LoVo (cell line): ENCODE data around the gene ACOT7.
A peak's percentile ranks its signal among the peaks of the same experiment; 100 is the strongest.

Source experiments
- DNase-seq: peaks from one replicate; pipeline ENCODE4 v3.0.0-alpha.2; 2016; ENCODE audit warnings: low spot score

The ACOT7 gene

DNA sequence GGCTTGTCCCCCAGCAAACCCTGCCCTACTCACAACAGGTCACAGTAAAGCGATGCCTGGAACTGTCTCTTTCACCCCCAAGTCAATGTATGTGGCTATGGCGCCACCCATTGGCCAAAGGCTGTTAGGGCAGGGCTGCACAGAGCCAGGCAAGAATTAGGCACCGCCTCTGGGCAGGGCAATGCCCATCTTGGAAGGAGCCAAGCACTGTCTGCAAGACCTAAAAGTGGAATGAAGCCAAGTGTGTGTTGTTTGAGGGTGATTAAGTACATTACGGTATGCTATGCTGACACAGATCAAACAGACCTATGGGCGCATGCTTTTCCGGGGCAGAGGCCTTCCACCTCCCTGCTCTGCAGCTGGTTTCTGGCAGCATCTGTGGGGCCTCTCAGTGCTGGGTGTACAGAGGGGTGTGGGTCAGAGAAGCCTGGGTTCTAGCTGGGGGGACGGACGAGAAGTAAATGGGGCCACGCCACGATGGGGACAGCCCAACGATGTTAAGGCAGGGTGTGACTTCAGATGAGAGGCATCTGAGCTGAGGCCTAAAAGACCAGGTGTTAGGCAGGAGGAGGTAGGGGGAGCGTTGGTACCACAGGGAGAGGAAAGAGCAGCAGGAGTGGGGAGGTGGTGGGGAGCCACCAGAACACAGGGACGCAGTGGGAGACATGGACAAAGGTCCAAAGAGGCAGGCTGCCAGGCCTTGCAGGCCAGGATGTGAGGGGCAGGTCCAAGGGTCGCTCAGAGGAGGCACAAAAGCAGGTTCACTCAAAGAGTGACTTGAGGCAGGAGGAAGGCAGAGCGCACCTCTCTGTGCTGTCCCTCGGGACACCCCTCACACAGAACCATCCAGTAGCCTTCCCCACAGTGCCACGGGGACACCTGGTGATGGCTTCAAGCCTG is 49.8 kb downstream of the ACOT7 start:
- peak; percentile 39 for DNase-seq

DNA sequence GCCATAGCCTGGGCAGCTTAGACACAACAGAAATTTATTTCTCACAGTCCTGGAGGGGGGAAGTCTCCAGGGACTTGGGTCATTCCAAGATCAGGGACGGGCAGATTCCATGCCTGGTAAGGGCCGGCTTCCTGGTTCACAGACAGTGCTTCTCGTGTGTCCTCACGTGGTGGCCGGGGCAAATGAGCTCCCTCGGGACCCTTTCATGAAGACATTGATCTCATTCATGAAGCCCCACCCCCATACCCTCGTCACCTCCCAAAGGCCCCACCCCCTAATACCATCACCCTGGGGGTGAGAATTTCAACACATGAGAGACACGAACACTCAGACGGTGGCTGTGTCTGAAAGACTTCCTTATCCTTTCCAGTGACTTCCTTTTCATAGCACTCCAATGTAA is 51.5 kb downstream of the ACOT7 start:
- no peak for DNase-seq

DNA sequence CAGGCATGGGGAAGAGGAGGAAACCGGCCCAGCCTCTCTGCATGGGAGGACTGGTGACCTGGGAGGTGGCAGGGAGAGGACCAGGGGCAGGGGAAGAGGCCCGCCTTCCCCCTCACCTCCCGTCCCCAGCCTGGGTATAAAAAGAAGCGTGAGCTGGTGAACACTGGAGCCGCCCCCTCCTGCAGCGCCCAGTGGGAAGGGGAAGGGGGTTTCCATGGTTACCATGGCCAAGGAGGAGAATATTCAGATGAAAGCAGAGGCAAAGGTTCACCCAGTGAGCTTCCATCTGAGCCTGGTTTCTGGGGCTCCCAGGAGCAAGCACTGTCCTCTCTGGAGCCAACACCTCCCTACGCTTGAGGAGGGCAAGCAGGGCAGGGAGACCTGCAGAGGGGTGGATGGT is 54.9 kb downstream of the ACOT7 start:
- DNase-seq: no peak

DNA sequence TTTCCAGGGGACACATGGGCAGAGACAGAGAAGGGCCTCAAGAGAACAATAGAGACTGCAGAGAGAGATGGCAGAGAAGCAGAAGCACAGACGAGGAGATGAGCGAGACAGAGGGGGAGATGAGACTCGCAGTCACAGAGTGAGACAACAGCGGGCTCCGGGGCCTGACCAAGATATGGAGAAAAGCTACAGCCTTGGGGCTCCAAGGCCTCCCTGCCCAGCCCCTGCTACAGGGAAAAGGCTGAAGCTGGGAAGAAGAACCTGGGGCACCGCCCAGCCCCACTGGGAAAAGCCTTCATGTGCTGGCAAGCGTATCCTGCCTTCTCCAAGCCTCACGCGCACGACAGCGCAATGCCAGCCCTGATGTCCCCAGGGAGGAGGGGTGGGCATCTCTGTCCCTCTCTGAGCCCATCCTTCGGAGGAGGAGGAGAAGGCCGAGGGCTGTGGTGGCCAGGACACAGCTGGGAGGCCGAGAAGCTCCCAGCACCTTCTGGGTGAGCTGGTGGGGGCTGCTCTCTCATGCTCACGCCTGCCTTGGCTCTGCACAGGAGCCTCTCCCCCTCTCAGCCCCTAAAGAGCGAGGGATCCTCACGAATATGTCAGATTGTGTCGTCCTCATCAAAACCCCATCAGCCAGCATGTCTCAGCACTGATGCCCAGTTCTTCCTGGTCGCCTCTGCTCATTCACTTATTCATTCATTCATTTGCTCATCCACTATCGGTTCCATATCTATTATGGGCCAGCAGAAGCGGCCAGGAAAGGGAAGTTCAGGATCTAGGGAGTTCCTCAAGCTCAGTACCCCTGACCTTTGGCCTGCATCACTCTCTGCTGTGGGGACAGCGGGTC is 56.6 kb downstream of the ACOT7 start:
- no peak for DNase-seq

GRCh38 chr1:6334261-6334993 is 59.1 kb downstream of the ACOT7 start:
- no peak for DNase-seq

DNA sequence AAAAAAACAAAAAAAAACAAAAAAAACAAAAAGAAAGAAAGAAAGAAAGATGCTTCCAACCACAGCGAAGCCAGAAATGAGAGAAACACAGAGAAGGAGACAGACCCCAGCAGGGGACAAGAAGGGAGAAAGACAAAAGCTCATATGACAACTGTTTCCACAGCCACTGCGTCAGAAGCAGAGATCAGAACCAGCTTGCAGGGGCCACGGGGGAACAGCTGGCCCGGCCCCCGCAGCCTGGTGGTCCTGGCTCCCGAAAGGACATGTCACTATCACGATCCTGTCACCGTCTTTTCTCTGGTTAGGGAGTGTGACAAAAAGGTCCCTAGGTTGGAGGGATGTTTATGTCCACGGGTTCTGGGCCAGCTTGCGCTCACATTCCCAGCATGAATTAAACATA is 60.7 kb downstream of the ACOT7 start:
- no peak for DNase-seq

DNA sequence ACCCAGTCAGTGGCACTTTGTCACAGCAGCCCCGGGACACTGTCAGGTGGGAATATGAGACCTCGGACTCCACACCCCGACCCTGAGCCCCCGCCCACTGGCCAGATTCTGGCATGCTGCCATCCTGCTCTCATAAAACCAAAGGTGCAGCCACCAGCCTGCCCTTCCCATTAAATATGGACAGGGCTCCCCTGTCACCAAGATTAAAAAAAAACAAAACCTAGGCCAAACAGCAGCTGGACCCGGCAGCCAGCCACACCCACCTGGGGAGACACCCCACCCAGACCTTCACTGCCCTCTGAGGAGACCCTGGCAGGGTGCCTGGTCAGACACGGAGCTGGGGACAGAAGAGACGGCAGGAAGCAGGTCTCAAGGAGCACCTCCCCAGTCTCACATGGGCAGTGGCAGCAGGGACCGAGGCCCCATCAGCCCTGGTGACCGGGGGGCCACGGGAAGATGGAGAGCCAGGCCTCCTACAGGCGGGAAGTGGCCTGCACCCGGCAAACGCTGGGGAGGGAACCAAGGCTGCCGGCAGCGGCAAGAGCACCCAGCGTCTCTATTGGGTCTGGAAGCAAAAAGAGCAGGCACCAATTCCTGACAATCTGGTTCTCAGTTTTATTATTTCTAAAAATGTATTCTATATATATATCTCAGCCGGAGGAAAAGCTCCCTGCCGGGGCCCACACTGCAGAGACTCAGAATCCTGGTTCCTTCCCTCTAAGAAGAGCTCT is 61.9 kb downstream of the ACOT7 start:
- no peak for DNase-seq

GRCh38 chr1:6330410-6330911 is 63.1 kb downstream of the ACOT7 start:
- DNase-seq: no peak

DNA sequence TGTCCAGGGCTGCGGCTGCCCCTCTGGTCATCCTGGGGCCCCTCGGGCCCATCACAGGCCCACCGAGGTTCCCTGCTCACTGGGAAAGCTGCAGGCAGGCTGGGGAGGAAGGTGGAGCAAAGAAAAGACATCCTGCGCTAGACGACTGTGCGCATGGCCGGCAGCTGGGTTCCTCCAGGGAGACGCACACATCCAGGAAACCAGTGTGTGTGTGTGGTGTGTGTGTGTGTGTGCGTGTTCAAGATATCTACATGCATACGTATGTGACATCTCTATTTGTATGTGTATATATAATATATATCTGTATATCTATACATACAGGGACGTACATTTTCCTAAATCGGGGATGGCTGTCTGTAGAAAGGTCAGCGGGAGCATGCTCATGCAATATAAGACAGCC is 63.7 kb downstream of the ACOT7 start:
- no peak for DNase-seq

DNA sequence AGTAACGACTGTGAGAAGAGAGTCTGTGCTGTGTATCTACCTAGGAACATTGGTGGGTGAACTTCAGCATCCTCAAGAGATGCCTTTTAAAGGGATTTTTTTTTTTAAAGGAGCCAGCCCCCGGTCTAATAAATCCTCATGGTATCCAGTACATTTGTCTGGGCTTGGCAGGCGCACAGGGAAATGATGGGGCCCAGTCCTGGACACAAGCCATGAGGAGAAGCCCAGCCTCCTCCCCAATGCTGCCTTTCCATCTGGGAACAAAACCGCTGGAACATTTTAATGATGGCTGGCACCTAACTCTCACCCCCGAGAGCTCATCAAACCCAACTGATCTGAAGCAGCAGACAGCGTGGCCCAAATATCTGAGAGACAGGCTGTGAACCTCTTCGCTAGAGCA is 64.2 kb downstream of the ACOT7 start:
- no peak for DNase-seq

GRCh38 chr1:6328696-6329095 is 64.9 kb downstream of the ACOT7 start:
- DNase-seq: no peak

DNA sequence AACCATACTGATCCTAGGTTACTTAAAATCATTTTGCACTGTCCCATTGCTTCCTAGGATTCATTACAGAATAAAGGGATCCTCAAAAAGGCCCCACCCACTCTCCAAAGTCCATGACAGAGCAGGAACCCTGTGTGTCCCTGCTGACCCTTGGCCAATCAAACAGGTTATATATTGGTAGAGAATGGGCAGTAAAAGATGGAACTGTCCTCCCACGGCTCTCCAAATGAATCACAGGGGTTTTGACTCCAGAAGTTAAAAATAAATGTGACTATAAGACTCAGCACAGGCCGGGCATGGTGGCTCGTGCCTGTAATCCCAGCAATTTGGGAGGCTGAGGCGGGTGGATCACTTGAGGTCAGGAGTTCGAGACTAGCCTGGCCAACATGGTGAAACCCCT is 65.5 kb downstream of the ACOT7 start:
- DNase-seq: no peak

- DNase-seq: no peak
Observed at GRCh38 chr1:6325482-6325881, 68.1 kb downstream of the ACOT7 start.

DNA sequence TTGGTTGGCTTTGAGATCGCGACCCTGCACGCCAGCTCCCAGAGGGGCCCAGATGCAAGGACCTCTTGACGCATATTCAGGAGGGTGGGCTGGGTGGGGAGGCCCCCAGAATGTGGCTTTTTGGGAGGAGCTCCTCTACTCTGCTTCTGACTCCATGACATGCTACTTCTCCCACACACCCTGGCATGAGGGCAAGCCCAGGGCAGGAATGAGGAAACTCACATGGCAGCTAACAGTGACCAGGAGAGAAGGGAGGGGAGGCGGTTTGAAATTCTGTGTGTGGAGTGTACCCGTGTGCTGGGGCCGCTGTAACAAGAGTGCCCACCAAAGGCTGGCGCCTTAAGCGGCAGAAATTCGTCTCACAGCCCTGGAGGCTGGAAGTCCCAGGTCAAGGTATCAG is 71.4 kb downstream of the ACOT7 start:
- DNase-seq: no peak

- DNase-seq: no peak
Observed at GRCh38 chr1:6321205-6321604, 72.4 kb downstream of the ACOT7 start.

DNA sequence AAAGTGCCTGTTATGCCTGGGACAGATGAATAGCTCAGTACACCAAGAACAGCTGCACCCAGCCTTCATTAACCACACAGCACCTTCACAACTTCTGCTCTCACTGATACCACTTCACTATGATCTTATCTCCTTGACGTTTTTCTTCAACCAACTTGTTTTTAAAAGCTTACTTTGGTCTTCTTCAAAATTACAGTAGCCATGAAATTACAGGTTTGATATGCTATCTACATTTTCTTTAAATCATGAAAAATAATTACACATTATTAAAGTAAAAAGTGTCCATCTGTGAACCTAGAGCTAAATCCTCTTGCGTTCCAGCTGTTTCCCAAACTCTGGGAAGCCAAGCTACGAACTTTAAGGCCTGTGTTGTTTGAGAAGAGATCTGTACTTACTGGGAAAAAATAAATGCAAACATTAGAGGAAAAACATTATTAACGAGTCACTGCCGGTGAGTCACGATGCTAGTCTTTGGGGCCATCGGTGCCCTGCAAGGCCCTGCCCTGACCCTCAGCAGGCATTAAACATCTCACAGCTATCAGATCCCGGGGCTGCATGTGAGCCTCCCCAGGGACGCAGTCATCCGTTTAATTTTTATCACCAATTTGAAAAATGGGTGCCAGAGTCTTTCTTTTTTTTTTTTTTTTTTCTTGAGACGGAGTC is 76.3 kb downstream of the ACOT7 start:
- DNase-seq: no peak

DNA sequence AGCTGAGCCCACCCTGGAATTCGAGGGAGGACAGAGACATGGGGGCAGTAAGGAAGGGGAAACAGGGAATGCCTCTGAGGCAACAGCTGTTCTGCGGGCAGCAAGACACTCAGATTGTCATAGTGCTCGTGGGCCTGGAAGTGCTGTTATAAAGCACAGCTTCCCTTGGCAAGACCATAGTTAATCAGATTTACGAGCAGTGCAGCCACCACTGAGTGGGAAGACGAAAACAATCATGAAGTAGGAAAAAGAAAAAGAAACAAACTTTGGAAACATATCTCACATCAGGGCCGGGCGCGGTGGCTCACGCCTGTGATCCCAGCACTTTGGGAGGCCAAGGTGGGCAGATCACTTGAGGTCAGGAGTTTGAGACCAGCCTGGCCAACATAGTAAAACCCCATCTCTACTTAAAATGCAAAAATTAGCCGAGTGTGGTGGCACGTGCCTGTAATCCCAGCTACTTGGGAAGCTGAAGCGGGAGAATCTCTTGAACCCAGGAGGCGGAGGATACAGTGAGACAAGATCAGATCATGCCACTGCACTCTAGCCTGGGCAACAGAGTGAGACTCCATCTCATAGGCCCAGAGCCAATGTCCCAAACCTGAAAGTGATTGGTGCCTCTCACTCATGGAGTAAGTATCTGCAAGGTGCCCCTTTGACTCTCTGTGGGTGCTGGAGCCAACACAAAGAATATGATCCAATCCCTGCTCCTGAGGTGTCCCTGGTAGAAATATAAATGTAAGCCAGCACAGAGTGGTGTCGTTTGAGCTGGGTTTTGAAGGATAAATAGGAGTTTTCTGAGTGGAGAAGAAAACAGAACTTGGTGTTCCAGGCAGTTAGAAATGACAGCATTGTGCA is 77.1 kb downstream of the ACOT7 start:
- DNase-seq: no peak

DNA sequence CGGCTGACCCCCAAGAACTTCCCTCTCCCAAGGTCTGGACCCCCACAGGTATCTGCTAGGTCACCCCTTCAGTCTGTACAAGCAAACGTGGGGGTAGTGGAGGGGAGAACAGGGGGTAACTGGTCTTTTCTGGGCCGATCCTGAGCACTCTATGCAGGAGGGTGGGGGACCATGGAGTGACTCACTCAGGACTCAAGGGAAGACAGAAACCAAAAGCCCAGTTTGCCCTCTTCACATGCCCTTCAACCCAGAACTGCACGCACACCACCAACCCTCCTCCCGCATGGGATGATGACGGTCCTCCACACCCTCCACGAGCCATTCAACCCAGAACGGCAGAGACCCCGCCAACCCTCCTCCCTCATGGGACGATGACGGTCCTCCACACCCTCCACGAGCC is 79.1 kb downstream of the ACOT7 start:
- no peak for DNase-seq

GRCh38 chr1:6313393-6314200 is 80.0 kb downstream of the ACOT7 start:
- DNase-seq: no peak
